H1 (cell line): Measurements from ENCODE around the gene CDR2. TPM values are rescaled to one million over a fixed set of nuclear protein-coding genes. Genes with fewer than 3 reads are reported as not detected.

Experiments used
- CTCF ChIA-PET: fragments of 300-600 bp; sonication (Branson Sonifier 250); formaldehyde crosslinking; loops from one replicate; lab custom pipeline; 2021; ENCODE audit not compliant: partially characterized antibody; lab: Charles Lee
- POLR2A ChIA-PET: fragments of 300-600 bp; sonication (Branson Sonifier 250); formaldehyde crosslinking; loops from one replicate; lab custom pipeline; 2021; ENCODE audit warnings: inconsistent platforms; ENCODE audit not compliant: partially characterized antibody; lab: Charles Lee
- DNase-seq, 2 experiments: peaks; one replicate each; pipeline versions ENCODE4 v3.0.0 to v3.0.0-alpha.2; 2010 to 2022; ENCODE audit warnings: low spot score in 2 of 2, low read depth in 1 of 2, mixed read lengths in 1 of 2
- FAIRE-seq: peaks from 2 replicates; lab custom pipeline; 2011; peaks lifted over from hg19 to GRCh38; lab: Jason Lieb, UNC
- H2AFZ ChIP-seq: 2 replicates; pipeline ENCODE4 v1.8.1; 2012; ENCODE audit warnings: low read length, inconsistent platforms
- H2AK5ac ChIP-seq: 2 replicates; pipeline ENCODE4 v1.6.1; 2013; ENCODE audit warnings: low read depth, low read length
- H2BK120ac ChIP-seq: replicated peaks from 2 replicates; pipeline ENCODE3; 2013; ENCODE audit warnings: low read depth, low read length, inconsistent platforms
- H2BK12ac ChIP-seq: 2 replicates; pipeline ENCODE4 v1.6.1; 2013; ENCODE audit warnings: low read depth, low read length
- H2BK15ac ChIP-seq: 2 replicates; pipeline ENCODE4 v1.6.1; 2013; ENCODE audit warnings: low read length
- H2BK20ac ChIP-seq: 2 replicates; pipeline ENCODE4 v1.6.1; 2013; ENCODE audit warnings: low read length
- H2BK5ac ChIP-seq: 2 replicates; pipeline ENCODE4 v1.6.1; 2013; ENCODE audit warnings: low read depth, low read length
- H3K14ac ChIP-seq: 2 replicates; pipeline ENCODE4 v1.6.1; 2013; ENCODE audit warnings: inconsistent platforms; ENCODE audit not compliant: insufficient read length
- H3K18ac ChIP-seq: 2 replicates; pipeline ENCODE4 v1.6.1; 2013; ENCODE audit warnings: low read length; ENCODE audit errors: extremely low read depth
- H3K23ac ChIP-seq: 2 replicates; pipeline ENCODE4 v1.6.1; 2013; ENCODE audit warnings: inconsistent platforms; ENCODE audit not compliant: insufficient read length
- H3K23me2 ChIP-seq: 2 replicates; pipeline ENCODE4 v1.6.1; 2013; ENCODE audit warnings: low read depth, low read length
- H3K27ac ChIP-seq: 2 replicates; pipeline ENCODE4 v1.6.1; 2011; ENCODE audit warnings: low read depth, low read length, inconsistent platforms
- H3K27me3 ChIP-seq, 4 experiments: replicated peaks in 1 of 4; 1 replicate in 1 of 4; 2 replicates in 3 of 4; pipeline versions ENCODE4 v1.6.1 to v1.8.1; 2011 to 2013; ENCODE audit warnings: low read length in 3 of 4, mild to moderate bottlenecking in 3 of 4, inconsistent platforms in 2 of 4, mixed read lengths in 2 of 4, moderate library complexity in 1 of 4; ENCODE audit not compliant: control insufficient read depth in 3 of 4, insufficient read depth in 3 of 4; ENCODE audit errors: extremely low read depth in 1 of 4
- H3K36me3 ChIP-seq, 4 experiments: 2 replicates each; pipeline versions ENCODE4 v1.6.1 to v1.8.1; 2011 to 2013; ENCODE audit warnings: mild to moderate bottlenecking in 4 of 4, low read length in 3 of 4, moderate library complexity in 2 of 4, control low read depth in 1 of 4, inconsistent platforms in 1 of 4; ENCODE audit not compliant: insufficient read depth in 4 of 4, control insufficient read depth in 2 of 4
- H3K4ac ChIP-seq: replicated peaks from 2 replicates; pipeline ENCODE3; 2013; ENCODE audit warnings: low read length, low read depth, mixed read lengths, inconsistent platforms; ENCODE audit not compliant: insufficient read length
- H3K4me1 ChIP-seq, 4 experiments: replicated peaks in 1 of 4; 1 replicate in 1 of 4; 2 replicates in 3 of 4; pipeline versions ENCODE4 v1.6.1 to v1.8.1; 2011 to 2013; ENCODE audit warnings: low read length in 3 of 4, inconsistent platforms in 2 of 4, mixed read lengths in 1 of 4; ENCODE audit not compliant: insufficient read depth in 4 of 4, control insufficient read depth in 3 of 4
- H3K4me2 ChIP-seq, 2 experiments: 2 replicates each; pipeline versions ENCODE4 v1.6.1 to v1.8.1; 2011 to 2013; ENCODE audit warnings: low read depth in 2 of 2, low read length in 2 of 2, control low read depth in 1 of 2, inconsistent platforms in 1 of 2, mild to moderate bottlenecking in 1 of 2; ENCODE audit not compliant: insufficient read depth in 1 of 2
- H3K4me3 ChIP-seq, 4 experiments: fragments of 200-600, 300-600 bp in 1 of 4; sonication (generic), shearing (Covaris generic), sonication (Bioruptor Twin) in 1 of 4; 2 replicates each; pipeline versions ENCODE4 v1.5.1 to v1.8.1; 2011 to 2016; ENCODE audit warnings: low read length in 4 of 4, low read depth in 3 of 4, control low read depth in 2 of 4, inconsistent platforms in 2 of 4, mild to moderate bottlenecking in 2 of 4, mixed read lengths in 1 of 4, moderate library complexity in 1 of 4; ENCODE audit not compliant: insufficient read depth in 2 of 4; ENCODE audit errors: extremely low read depth in 1 of 4
- H3K56ac ChIP-seq: replicated peaks from 2 replicates; pipeline ENCODE3; 2013; ENCODE audit warnings: low read depth, mild to moderate bottlenecking, mixed read lengths, low read length, inconsistent platforms; ENCODE audit not compliant: insufficient read length
- H3K79me1 ChIP-seq: 2 replicates; pipeline ENCODE4 v1.6.1; 2013; ENCODE audit warnings: low read depth, low read length, control low read depth
- H3K79me2 ChIP-seq, 2 experiments: 2 replicates each; pipeline versions ENCODE4 v1.6.1 to v1.8.1; 2012 to 2013; ENCODE audit warnings: low read length in 2 of 2, mild to moderate bottlenecking in 2 of 2, inconsistent platforms in 1 of 2; ENCODE audit not compliant: insufficient read depth in 2 of 2, control insufficient read depth in 1 of 2
- H3K9ac ChIP-seq, 4 experiments: replicated peaks in 1 of 4; 1 replicate in 1 of 4; 2 replicates in 3 of 4; pipeline versions ENCODE4 v1.6.1 to v1.8.1; 2011 to 2013; ENCODE audit warnings: low read depth in 3 of 4, low read length in 3 of 4, control low read depth in 2 of 4, mild to moderate bottlenecking in 2 of 4, moderate library complexity in 2 of 4, inconsistent platforms in 1 of 4; ENCODE audit errors: extremely low read depth in 1 of 4
- H3K9me3 ChIP-seq, 2 experiments: 2 replicates each; pipeline versions ENCODE4 v1.6.1 to v1.8.1; 2012 to 2013; ENCODE audit warnings: mild to moderate bottlenecking in 2 of 2, moderate library complexity in 2 of 2, control low read depth in 1 of 2, inconsistent platforms in 1 of 2, low read depth in 1 of 2, low read length in 1 of 2, mixed read lengths in 1 of 2; ENCODE audit not compliant: insufficient read depth in 2 of 2
- H4K20me1 ChIP-seq, 2 experiments: replicated peaks in 1 of 2; 2 replicates each; pipeline versions ENCODE3 to v1.8.1; 2011 to 2013; ENCODE audit warnings: inconsistent platforms in 2 of 2, low read length in 2 of 2, mild to moderate bottlenecking in 1 of 2; ENCODE audit not compliant: insufficient read depth in 2 of 2, control insufficient read depth in 1 of 2
- H4K5ac ChIP-seq: 2 replicates; pipeline ENCODE4 v1.6.1; 2013; ENCODE audit warnings: low read length, low read depth, mixed read lengths, inconsistent platforms; ENCODE audit not compliant: insufficient read length
- H4K8ac ChIP-seq: 2 replicates; pipeline ENCODE4 v1.8.0; 2013; ENCODE audit warnings: mild to moderate bottlenecking, moderate library complexity, low read length, inconsistent platforms; ENCODE audit not compliant: insufficient read depth; ENCODE audit errors: extremely low read depth
- H4K91ac ChIP-seq: replicated peaks from 2 replicates; pipeline ENCODE3; 2013; ENCODE audit warnings: low read length, mixed read lengths, inconsistent platforms; ENCODE audit not compliant: insufficient read length
- ASH2L ChIP-seq: fragments of 200-600, 300-600 bp; sonication (generic); IDR thresholded peaks from one replicate; pipeline ENCODE4 v1.7.1; 2017; ENCODE audit warnings: low read length
- CTBP2 ChIP-seq: IDR thresholded peaks from 2 replicates; pipeline ENCODE4 v1.7.0; 2011; ENCODE audit warnings: borderline replicate concordance, mild to moderate bottlenecking, moderate library complexity, mixed read lengths, low read length; ENCODE audit not compliant: insufficient read depth, insufficient read length
- KDM1A ChIP-seq: fragments of 200-600, 300-600 bp; sonication (generic); IDR thresholded peaks from 2 replicates; pipeline ENCODE4 v1.7.1; 2016; ENCODE audit warnings: mild to moderate bottlenecking, low read length, borderline replicate concordance
- RXRA ChIP-seq: IDR thresholded peaks from 2 replicates; pipeline ENCODE4 v1.6.1; 2011; ENCODE audit warnings: low read depth, mild to moderate bottlenecking, low read length, moderate library complexity; ENCODE audit not compliant: insufficient read depth
- SAP30 ChIP-seq: fragments of 300-600 bp; sonication (generic); IDR thresholded peaks from 2 replicates; pipeline ENCODE4 v1.7.1; 2012; ENCODE audit warnings: low read length, moderate library complexity, mild to moderate bottlenecking, inconsistent platforms; ENCODE audit not compliant: insufficient read depth, insufficient replicate concordance
- SP4 ChIP-seq: IDR thresholded peaks from 2 replicates; pipeline ENCODE4 v1.6.1; 2012; ENCODE audit warnings: low read length, inconsistent platforms
- SRF ChIP-seq: IDR thresholded peaks from 2 replicates; pipeline ENCODE4 v1.6.1; 2011; ENCODE audit warnings: mild to moderate bottlenecking, low read depth, low read length, moderate library complexity
- WGBS, 2 experiments: shearing (Covaris generic) in 1 of 2; methylation state at CpG; one replicate each; pipeline versions ENCODE4 v1.1.6 to v1.1.7; 2013 to 2015; ENCODE audit warnings: low lambda C conversion rate in 2 of 2, mixed read lengths in 2 of 2, inconsistent platforms in 1 of 2, low coverage in 1 of 2, missing lambda C conversion rate in 1 of 2; ENCODE audit not compliant: insufficient replicate concordance in 2 of 2, insufficient coverage in 1 of 2, insufficient read length in 1 of 2; ENCODE audit errors: extremely low coverage in 1 of 2, missing lambda C conversion rate in 1 of 2; 5-methylcytosine and 5-hydroxymethylcytosine counted together
- polyA plus RNA-seq, 7 experiments: library from polyadenylated mRNA; depleted of rRNA in 3 of 7; stranded (reverse) in 5 of 7; unstranded in 2 of 7; fragments of >200 nt in 5 of 7; fragments of 200-250 nt in 2 of 7; gene quantifications; 1 replicate in 5 of 7; 2 replicates in 1 of 7; 4 replicates in 1 of 7; pipeline versions ENCODE4 v1.2.1 to v1.2.3, GENCODE V29; 2011 to 2013; ENCODE audit warnings: missing spikeins in 2 of 7, mixed read lengths in 2 of 7
- total RNA-seq: library from RNA; stranded (reverse); fragmentation: NEBNext Ultra II Directional; extraction: Animal tissue kit (Norgen Biotek cat#: 25700); gene quantifications from 2 replicates; pipeline ENCODE4 v1.2.1, GENCODE V29; 2021
- TF ChIP-seq, protein P1 (sequence below): IDR thresholded peaks from 2 replicates; pipeline ENCODE4 v1.6.1; 2012; ENCODE audit warnings: inconsistent platforms

The CDR2 gene
- total and polyA plus RNA-seq, 2 of the 8 experiments (the other 6 are each of a cell fraction or from before 2014, with no cell fraction given) = 16.3 to 34.9 TPM

DNA sequence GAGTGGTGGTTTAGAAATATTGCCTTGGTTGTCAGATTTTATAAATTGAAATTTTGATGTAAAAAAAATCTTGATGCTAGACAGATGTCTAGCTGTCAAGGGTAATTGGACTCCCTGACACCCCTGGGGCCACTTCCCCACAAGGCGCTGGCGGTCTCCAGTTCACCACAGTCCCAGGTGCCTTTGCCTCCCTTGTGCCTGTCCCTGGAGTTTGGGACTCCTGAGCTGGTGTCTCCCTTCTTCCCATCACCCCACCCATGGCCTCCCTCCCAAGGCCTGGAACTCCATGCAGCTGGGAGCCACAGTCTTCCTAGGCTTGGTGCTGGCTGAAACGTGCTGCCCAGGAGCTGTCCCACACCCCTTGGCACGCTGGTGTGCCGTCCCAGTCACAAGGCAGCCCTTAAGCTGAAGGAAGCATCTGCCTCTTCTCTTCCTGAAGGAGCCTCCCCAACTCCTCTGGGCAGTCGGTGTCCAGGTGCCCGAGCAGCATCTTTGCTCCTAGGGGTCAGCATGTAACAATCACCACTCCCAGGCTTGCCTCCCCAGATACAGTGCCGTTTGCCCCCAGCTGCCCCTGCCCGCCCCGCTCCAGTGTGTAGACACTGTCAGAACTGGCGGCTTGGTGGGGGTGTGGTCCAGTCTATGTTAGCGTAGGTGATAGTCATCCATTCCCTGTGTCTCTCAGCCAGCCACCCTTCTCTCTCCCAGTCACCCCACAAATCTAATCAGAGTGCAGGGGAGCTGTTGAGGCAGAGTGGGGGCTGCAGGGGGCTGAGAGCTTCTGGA lies 51.1 kb downstream of the CDR2 start:
- H3K36me3 ChIP-seq = peaks cover 5 to 46% (median 39%) of the 10 kb centered on the region in 4 experiments; a peak in 7 of 8 replicates
- H2BK5ac ChIP-seq = no peak overlapping the region
- no peak for FAIRE-seq
- H2BK15ac ChIP-seq = no peak overlapping the region
- H3K4me1 ChIP-seq = peaks cover 0 to 3% (median under 1%) of the 10 kb centered on the region in 4 experiments; a peak in 2 of 7 replicates
- H2AFZ ChIP-seq = no peak overlapping the region
- no peaks in the 10 kb centered on the region for H3K23me2 ChIP-seq
- no peak overlapping the region for H3K23ac ChIP-seq
- no peak overlapping the region for H2BK12ac ChIP-seq
- H3K4me3 ChIP-seq = no peak overlapping the region
- WGBS, 2 experiments = 93% methylated on average over 12 of the region's 12 CpGs; no CpG with 5 or more reads in 1 of the 2 experiments
- TF ChIP-seq CTBP2 (no peak), SP4 (no peak), ASH2L (no peak), KDM1A (no peak), SRF (no peak), SAP30 (no peak), RXRA (no peak)
- TF ChIP-seq, protein P1, sequence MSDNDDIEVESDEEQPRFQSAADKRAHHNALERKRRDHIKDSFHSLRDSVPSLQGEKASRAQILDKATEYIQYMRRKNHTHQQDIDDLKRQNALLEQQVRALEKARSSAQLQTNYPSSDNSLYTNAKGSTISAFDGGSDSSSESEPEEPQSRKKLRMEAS = no peak
- TF ChIP-seq, all 59 proteins: peak for 0
- H3K27ac ChIP-seq = no peak overlapping the region
- no peak overlapping the region for H4K91ac ChIP-seq
- ChIA-PET POLR2A (interaction anchor here (1.0 to 1.5 kb wide), 2 partner anchors 14 to 26 kb away, joined by 3 to 4 read pairs; partner anchors contain the start of gene POLR3E), CTCF (interaction anchor here (0.5 to 1.2 kb wide), 6 partner anchors 15 to 1479 kb away, joined by 3 read pairs; no protein-coding TSS in a partner anchor)
- H3K18ac ChIP-seq = no peak overlapping the region
- H3K14ac ChIP-seq = no peak overlapping the region
- H3K79me1 ChIP-seq = peaks cover 5% of the 10 kb centered on the region; the same call in 1 of the 2 replicates
- H3K9me3 ChIP-seq = no peaks in the 10 kb centered on the region
- H3K4ac ChIP-seq = no peak overlapping the region
- H4K5ac ChIP-seq = no peak overlapping the region
- H3K79me2 ChIP-seq = peaks cover 0 to 13% of the 10 kb centered on the region in 2 experiments; a peak in 1 of 4 replicates
- H3K9ac ChIP-seq = no peak overlapping the region
- H2BK20ac ChIP-seq = no peak overlapping the region
- H3K27me3 ChIP-seq = no peaks in the 10 kb centered on the region
- H3K56ac ChIP-seq = no peak overlapping the region
- H2BK120ac ChIP-seq = no peak overlapping the region
- no peak overlapping the region for H2AK5ac ChIP-seq
- no peak for DNase-seq
- H4K20me1 ChIP-seq = peaks cover 9 to 10% of the 10 kb centered on the region in 2 experiments
- no peak overlapping the region; the same call in 1 of the 2 replicates for H4K8ac ChIP-seq
- H3K4me2 ChIP-seq = no peak overlapping the region
